Measurements from ENCODE around the gene CILP2.
A peak's percentile ranks its signal among the peaks of the same experiment; 100 is the strongest.

The CILP2 gene

DNA sequence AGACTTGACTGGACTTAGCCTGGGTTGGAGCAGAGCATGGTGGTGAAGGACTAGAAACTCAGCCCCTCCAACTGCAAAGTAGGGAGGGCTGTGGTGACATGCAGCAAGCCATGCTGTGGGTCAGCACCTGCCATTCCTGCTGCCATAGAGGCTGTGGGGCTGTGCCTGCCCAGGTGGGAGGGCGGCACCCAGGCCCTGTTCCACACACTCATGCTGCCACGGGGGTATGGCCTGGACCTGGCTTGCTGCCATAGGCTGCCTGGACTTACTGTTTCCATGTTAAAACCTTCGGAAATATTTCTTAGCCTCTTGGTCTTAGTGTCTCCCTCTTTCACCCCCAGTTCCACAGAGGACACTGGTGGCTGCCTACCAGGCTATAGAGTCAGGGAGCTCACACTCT is 29.3 kb downstream of the CILP2 start:
- no peak for DNase-seq (ENCODE audit: low spot score)

GRCh38 chr19:19568802-19569756 is 31.0 kb downstream of the CILP2 start:
- DNase-seq (ENCODE audit: low spot score) = no peak

DNA sequence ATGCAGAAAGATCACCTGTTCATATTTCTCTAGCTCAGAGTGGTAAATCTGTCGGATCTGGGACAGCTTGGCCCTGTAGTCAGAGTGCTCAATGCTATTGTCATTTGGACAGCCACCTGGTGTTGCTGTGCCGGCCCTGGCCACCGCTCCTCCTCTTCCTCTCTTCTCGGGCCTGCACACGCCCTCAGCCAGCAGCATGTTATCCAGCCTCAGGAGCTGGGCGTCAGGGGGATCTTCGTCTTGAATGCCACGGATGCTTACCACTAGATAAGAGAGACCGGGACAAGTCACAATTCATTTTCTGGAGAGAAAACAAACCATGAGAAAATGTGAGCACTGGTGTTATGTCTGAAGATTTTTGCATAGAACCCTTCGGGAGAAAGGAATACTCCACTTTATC is 32.5 kb downstream of the CILP2 start:
- no peak for DNase-seq (ENCODE audit: low spot score)

GRCh38 chr19:19571071-19571786 is 33.2 kb downstream of the CILP2 start:
- DNase-seq (ENCODE audit: low spot score) = no peak

- no peak for DNase-seq (ENCODE audit: low spot score)
These were observed 37.3 kb downstream of the CILP2 start for GRCh38 chr19:19575411-19575810.

DNA sequence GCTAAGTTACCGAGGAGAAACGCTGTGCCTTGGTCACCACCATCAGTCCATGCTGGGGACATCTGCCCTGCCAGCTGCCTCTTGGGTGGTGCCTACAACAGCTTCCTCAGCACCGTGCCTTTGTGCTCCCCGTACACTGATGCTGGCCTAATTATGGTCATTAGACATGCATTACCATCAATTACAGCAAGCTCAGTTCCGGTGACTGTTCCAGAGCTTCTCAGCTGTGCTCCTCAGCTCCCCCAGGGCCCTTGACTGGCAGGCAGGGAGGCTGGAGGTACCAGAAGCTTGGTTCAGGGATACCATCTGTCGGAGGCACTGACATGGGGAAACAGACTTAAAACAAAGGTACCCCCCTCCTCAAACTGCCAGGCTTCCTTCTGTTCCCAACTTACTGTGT is 40.2 kb downstream of the CILP2 start:
- DNase-seq (ENCODE audit: low spot score) = no peak

DNA sequence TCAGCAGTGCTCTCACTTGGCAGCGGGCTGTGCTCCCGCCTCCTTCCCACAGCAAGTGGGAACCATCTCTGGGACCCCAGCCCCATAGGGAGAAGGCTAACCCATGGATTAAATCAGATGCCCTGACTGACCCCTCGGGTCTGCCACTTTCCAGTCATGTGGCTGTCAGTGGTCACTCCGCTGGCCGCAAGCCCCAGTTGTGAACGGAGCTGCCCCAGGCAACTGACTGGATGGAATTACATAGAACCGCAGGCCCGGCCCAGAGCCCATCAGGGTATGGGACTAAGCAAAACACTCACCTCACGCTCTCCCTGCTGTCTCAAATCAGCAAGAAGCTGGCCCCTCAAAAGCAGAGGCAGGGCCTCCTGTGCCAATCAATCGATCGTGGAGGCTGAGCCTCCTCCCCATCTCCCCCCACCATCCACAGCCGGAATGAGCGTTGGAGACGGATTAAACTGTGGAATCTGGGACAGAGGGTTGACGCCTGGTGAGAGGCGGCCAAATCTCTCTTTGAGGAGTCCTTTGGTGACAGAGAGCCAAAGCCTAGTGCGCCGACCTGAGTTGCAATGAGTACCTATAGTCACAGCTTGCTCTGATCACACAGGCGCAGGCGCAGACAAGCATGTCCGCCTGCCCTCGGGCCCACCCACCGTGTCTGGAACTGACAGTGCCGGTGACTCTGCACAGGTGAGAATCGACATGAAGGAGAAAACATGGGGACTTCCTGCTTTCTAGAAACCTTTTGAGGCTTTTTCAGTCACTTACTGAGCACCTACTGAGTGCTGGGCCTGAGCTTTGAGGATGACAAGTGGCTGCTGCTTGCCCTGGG is 41.7 kb downstream of the CILP2 start:
- no peak for DNase-seq (ENCODE audit: low spot score)

DNA sequence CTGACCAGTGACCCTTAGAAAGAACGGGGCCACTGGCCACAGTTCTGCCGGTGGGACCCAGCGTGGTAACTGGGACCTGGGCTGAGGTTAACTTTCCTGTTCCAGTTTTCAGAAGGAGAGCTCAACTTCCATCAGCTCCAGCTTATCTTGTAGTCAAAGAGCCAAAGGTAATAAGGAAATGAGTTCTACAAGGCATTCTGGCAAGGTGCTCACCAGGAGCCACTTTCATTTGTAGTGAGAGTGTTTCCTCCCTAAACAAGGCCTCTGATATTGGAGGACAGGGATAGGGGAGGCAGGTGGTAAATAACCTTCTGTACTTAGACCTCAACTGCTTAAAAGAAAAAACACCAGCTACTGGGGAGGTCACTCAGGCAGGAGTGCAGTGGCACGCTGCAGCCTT is 42.4 kb downstream of the CILP2 start:
- DNase-seq (ENCODE audit: low spot score) = no peak

DNA sequence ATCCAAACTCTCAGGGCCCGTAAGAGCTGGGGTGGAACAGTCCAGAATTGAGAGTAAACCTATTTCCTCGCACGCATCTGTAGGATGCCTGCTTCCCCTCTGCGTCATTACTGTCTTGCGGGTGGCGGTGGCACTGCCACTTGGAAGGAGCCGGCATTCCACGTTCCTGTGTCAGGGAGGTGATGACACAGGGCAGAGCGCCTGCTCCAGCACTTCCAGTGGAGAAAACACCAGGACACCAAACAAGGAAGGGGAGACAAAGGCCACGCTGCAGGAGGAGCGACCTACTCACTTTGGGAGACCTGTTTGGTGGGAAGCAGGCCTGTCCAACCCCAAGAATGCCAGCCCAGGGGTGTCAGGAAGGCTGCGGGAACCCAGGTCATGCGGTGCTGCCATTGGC is 43.3 kb downstream of the CILP2 start:
- no peak for DNase-seq (ENCODE audit: low spot score)

- no peak for DNase-seq (ENCODE audit: low spot score)
These were observed 44.4 kb downstream of the CILP2 start for GRCh38 chr19:19582471-19582870.

GRCh38 chr19:19584356-19584755 is 46.3 kb downstream of the CILP2 start:
- no peak for DNase-seq (ENCODE audit: low spot score)

GRCh38 chr19:19587771-19588170 is 49.7 kb downstream of the CILP2 start:
- DNase-seq (ENCODE audit: low spot score) = no peak

GRCh38 chr19:19588546-19588945 is 50.5 kb downstream of the CILP2 start:
- DNase-seq (ENCODE audit: low spot score) = no peak

DNA sequence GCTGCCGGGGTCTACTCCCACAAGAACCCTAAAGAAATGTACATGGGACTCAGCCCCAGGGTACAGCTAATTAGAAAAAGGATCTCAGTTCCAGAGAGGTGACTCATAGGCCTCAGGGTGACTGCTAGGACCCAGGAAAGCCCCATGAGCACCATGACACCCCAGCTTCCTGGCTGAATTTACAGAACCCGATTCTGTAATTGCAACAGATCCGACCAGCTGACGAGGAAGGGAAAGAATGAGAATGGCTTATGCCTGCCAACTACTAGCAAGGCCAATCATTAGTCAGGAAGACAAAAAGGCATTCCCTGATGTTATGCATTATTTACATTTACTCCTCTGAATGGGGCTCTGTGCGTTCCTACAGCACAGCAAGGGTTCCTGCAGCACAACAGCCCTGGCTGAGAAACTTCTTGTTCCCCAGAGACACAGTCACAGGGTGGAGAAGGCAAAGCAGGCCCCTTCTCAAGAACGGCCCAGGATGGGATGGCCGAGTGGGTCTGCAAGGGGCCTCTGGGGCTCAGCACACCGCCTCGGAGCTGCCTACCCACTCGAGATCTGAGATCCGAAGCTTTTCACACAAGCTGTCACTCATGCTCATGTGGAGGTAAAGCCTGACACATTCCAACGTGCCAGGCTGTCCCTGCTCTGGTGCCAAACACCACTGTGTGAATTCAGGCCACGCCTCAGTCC is 53.2 kb downstream of the CILP2 start:
- peak; percentile 90 for DNase-seq (ENCODE audit: low spot score)

DNA sequence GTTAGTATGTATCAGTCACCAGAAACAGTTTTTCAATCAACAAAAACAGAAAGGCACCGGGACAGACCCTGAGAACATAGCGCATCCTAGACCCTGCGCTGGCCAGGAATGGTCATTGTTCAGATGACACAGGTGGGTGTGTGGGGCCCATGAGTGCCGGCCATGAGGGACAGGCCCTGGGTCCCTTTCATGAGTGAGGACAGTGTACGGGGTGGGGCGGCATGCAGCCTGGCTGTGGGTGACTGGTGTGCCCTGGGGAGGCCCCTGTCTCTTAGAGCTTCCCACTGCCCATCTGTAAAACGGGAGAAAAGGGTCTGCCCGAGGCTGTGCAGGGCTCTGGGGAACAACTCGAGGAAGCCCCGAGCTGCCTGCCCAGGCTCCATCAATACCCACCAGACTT is 54.6 kb downstream of the CILP2 start:
- no peak for DNase-seq (ENCODE audit: low spot score)

GRCh38 chr19:19594381-19594780 is 56.3 kb downstream of the CILP2 start:
- DNase-seq (ENCODE audit: low spot score) = no peak

GRCh38 chr19:19595171-19595701 is 57.2 kb downstream of the CILP2 start:
- DNase-seq (ENCODE audit: low spot score) = no peak

Data from activated CD4-positive, alpha-beta T cell treated with anti-CD3 and anti-CD28 coated beads, Interleukin-2, Interleukin-4, amounts not matched to agents 100 ng/mL and 50 ng/mL, durations not matched to agents 16 hours and 8 hours (primary cell).